Liver (tissue), 9 donors: ENCODE measurements around the gene EIF4G1. TPM values are rescaled to one million over a fixed set of nuclear protein-coding genes. Genes with fewer than 3 reads are reported as not detected.

ENCODE experiments used
- DNase-seq: peaks from one replicate; pipeline ENCODE4 v3.0.0-alpha.2; 2017; ENCODE audit warnings: low spot score
- H3K27ac ChIP-seq, 2 donors: one replicate each; pipeline ENCODE4 v1.7.0; 2013; ENCODE audit warnings: inconsistent platforms in 2 of 2, low read length in 2 of 2, control low read depth in 1 of 2, low read depth in 1 of 2, mild to moderate bottlenecking in 1 of 2
- H3K27me3 ChIP-seq, 4 donors: one replicate each; pipeline versions ENCODE4 v1.6.1 to v1.7.0; 2013; ENCODE audit warnings: low read length in 3 of 4, inconsistent platforms in 1 of 4, mild to moderate bottlenecking in 1 of 4, moderate library complexity in 1 of 4; ENCODE audit not compliant: control insufficient read depth in 4 of 4, insufficient read depth in 4 of 4
- H3K36me3 ChIP-seq, 4 donors: one replicate each; pipeline versions ENCODE4 v1.6.1 to v1.7.0; 2013; ENCODE audit warnings: low read length in 3 of 4, mild to moderate bottlenecking in 3 of 4, low read depth in 1 of 4, moderate library complexity in 1 of 4; ENCODE audit not compliant: control insufficient read depth in 4 of 4, insufficient read depth in 3 of 4
- H3K4me1 ChIP-seq, 4 donors: one replicate each; pipeline versions ENCODE4 v1.6.1 to v1.7.0; 2013; ENCODE audit warnings: low read length in 3 of 4, mild to moderate bottlenecking in 3 of 4, moderate library complexity in 1 of 4; ENCODE audit not compliant: control insufficient read depth in 4 of 4, insufficient read depth in 4 of 4
- H3K4me3 ChIP-seq, 3 donors: one replicate each; pipeline versions ENCODE4 v1.6.1 to v1.7.0; 2013; ENCODE audit warnings: low read length in 3 of 3, control low read depth in 1 of 3, low read depth in 1 of 3, mild to moderate bottlenecking in 1 of 3
- H3K9ac ChIP-seq, 2 donors: one replicate each; pipeline ENCODE4 v1.7.0; 2013; ENCODE audit warnings: low read length in 2 of 2, mild to moderate bottlenecking in 2 of 2, moderate library complexity in 2 of 2, control low read depth in 1 of 2, low read depth in 1 of 2
- H3K9me3 ChIP-seq, 4 donors: one replicate each; pipeline versions ENCODE4 v1.6.1 to v1.7.0; 2013; ENCODE audit warnings: low read length in 3 of 4; ENCODE audit not compliant: control insufficient read depth in 4 of 4
- EGR1 ChIP-seq, 2 donors: IDR thresholded peaks; 2 replicates each; pipeline ENCODE4 v1.6.1; 2016 to 2018; ENCODE audit warnings: antibody characterized with exemption in 2 of 2, low read depth in 2 of 2
- FOXA1 ChIP-seq: IDR thresholded peaks from 2 replicates; pipeline ENCODE4 v1.6.1; 2016; ENCODE audit warnings: antibody characterized with exemption
- FOXA2 ChIP-seq: IDR thresholded peaks from 2 replicates; pipeline ENCODE4 v1.6.1; 2016; ENCODE audit warnings: antibody characterized with exemption
- GABPA ChIP-seq, 2 donors: IDR thresholded peaks in 1 of 2; conservative IDR thresholded peaks in 1 of 2; 2 replicates each; pipeline ENCODE4 v1.6.1; 2016; ENCODE audit warnings: antibody characterized with exemption in 2 of 2, mild to moderate bottlenecking in 1 of 2, moderate library complexity in 1 of 2
- HNF4A ChIP-seq, 2 donors: conservative IDR thresholded peaks; 2 replicates each; pipeline ENCODE4 v1.6.1; 2016; ENCODE audit warnings: antibody characterized with exemption in 2 of 2, mild to moderate bottlenecking in 2 of 2
- HNF4G ChIP-seq: IDR thresholded peaks from 2 replicates; pipeline ENCODE4 v1.6.1; 2016; ENCODE audit warnings: antibody characterized with exemption
- JUND ChIP-seq, 2 donors: IDR thresholded peaks; 2 replicates each; pipeline ENCODE4 v1.6.1; 2016; ENCODE audit warnings: antibody characterized with exemption in 2 of 2
- RAD21 ChIP-seq, 2 donors: IDR thresholded peaks; 2 replicates each; pipeline ENCODE4 v1.6.1; 2016; ENCODE audit warnings: antibody characterized with exemption in 2 of 2, mild to moderate bottlenecking in 2 of 2
- RXRA ChIP-seq, 2 donors: IDR thresholded peaks; 2 replicates each; pipeline ENCODE4 v1.6.1; 2017 to 2018; ENCODE audit warnings: antibody characterized with exemption in 2 of 2, mild to moderate bottlenecking in 1 of 2
- TAF1 ChIP-seq: conservative IDR thresholded peaks from 2 replicates; pipeline ENCODE4 v1.6.1; 2016; ENCODE audit warnings: antibody characterized with exemption, mild to moderate bottlenecking
- YY1 ChIP-seq: IDR thresholded peaks from 2 replicates; pipeline ENCODE4 v1.6.1; 2016; ENCODE audit warnings: antibody characterized with exemption, mild to moderate bottlenecking
- WGBS: extraction: QIAGEN DNeasy Blood & Tissue Kit; methylation state at CpG from one replicate; pipeline ENCODE4 v1.1.7; 2013; 5-methylcytosine and 5-hydroxymethylcytosine counted together
- polyA plus RNA-seq, 2 donors: library from polyadenylated mRNA; stranded (reverse) in 1 of 2; unstranded in 1 of 2; fragments of 200-250 nt in 1 of 2; fragments of >200 nt in 1 of 2; fragmentation: Nextera tagmentation in 1 of 2; extraction: Ambion mirVana in 1 of 2; gene quantifications; one replicate each; pipeline versions ENCODE4 v1.2.1 to v1.2.3, GENCODE V29; 2013 to 2015
- total RNA-seq, 2 donors: library from RNA; depleted of rRNA; stranded (reverse); fragments of >200 nt; gene quantifications; one replicate each; pipeline ENCODE4 v1.2.3, GENCODE V29; 2014
- TF ChIP-seq, protein P1 (sequence below): IDR thresholded peaks from 2 replicates; pipeline ENCODE4 v1.6.1; 2016; ENCODE audit warnings: antibody characterized with exemption, mild to moderate bottlenecking
- TF ChIP-seq, protein P2 (sequence below): IDR thresholded peaks from 2 replicates; pipeline ENCODE4 v1.6.1; 2016; ENCODE audit warnings: antibody characterized with exemption
- TF ChIP-seq, protein P3 (sequence below): fragments of 150-350 bp; IDR thresholded peaks from 2 replicates; pipeline ENCODE4 v1.5.1; 2017; ENCODE audit warnings: improper control_type of control experiment, low read depth, low read length; ENCODE audit not compliant: missing input control
- donor health status: healthy.
- donor health status: healthy.
- donor health status: healthy.
- donor health status: healthy.
- donor health status: healthy.

The EIF4G1 gene
- total and polyA plus RNA-seq, 4 donors, result 140 to 329 (median 207) TPM

DNA sequence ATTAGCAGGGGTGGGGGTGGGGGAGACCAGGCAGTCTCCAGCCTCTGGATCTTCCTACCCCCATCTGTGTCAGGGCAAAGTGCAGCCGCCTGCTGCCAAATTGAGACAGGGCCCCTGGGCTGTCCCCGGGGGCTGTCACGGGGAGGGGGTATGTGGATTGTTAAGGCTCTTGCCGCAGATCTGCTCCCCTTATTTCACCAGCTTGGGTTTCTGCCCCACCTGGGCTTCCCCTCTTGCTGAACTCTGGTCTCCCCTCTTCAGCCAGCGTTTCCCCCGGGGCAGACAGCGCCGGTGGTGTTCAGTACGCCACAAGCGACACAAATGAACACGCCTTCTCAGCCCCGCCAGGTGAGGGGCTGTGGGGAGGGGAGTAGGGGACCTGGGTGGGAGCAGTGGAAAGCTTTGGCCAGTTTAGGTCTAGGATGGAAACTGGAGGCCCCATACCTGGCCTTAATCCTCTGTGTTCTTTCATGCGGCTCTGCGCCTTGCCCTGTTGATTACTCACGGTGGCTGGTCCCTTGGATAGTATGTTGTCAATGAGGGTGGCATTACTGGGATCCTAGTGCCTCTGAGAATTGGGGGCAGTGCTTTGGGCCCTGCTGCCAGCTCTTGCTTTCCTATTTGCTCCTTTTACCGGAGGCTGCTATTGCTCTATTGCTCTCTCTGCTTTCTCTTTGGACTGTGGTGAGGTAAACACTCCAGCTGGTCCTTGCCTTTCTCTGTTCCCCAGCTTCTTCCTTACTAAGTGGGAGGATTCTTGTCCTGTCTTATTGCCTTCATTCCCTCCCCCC, 1.7 kb downstream of the EIF4G1 start:
- H3K4me3 ChIP-seq, result peak overlapping the region; percentile 88 to 98 (median 96)
- WGBS, result 21% methylated on average over 16 of the region's 16 CpGs
- peaks cover 13 to 58% (median 53%) of the 10 kb centered on the region in 4 donors for H3K4me1 ChIP-seq
- DNase-seq, result peak; percentile 55
- peak overlapping the region; percentile 64 for H3K9ac ChIP-seq
- peak; percentile 69 to 70 for TF ChIP-seq HNF4A (conservative IDR thresholded peaks at IDR 0.05)
- TF ChIP-seq RXRA (IDR thresholded peaks at IDR 0.05), result peak in 1 of 2 donors; percentile 31
- TF ChIP-seq RAD21 (IDR thresholded peaks at IDR 0.05), result no peak
- TF ChIP-seq, protein P1, sequence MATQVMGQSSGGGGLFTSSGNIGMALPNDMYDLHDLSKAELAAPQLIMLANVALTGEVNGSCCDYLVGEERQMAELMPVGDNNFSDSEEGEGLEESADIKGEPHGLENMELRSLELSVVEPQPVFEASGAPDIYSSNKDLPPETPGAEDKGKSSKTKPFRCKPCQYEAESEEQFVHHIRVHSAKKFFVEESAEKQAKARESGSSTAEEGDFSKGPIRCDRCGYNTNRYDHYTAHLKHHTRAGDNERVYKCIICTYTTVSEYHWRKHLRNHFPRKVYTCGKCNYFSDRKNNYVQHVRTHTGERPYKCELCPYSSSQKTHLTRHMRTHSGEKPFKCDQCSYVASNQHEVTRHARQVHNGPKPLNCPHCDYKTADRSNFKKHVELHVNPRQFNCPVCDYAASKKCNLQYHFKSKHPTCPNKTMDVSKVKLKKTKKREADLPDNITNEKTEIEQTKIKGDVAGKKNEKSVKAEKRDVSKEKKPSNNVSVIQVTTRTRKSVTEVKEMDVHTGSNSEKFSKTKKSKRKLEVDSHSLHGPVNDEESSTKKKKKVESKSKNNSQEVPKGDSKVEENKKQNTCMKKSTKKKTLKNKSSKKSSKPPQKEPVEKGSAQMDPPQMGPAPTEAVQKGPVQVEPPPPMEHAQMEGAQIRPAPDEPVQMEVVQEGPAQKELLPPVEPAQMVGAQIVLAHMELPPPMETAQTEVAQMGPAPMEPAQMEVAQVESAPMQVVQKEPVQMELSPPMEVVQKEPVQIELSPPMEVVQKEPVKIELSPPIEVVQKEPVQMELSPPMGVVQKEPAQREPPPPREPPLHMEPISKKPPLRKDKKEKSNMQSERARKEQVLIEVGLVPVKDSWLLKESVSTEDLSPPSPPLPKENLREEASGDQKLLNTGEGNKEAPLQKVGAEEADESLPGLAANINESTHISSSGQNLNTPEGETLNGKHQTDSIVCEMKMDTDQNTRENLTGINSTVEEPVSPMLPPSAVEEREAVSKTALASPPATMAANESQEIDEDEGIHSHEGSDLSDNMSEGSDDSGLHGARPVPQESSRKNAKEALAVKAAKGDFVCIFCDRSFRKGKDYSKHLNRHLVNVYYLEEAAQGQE, result no peak
- peaks cover 11 to 26% (median 16%) of the 10 kb centered on the region in 4 donors for H3K36me3 ChIP-seq
- no peaks in the 10 kb centered on the region for H3K9me3 ChIP-seq
- no peaks in the 10 kb centered on the region for H3K27me3 ChIP-seq
- H3K27ac ChIP-seq, result peak overlapping the region; percentile 88 to 92

DNA sequence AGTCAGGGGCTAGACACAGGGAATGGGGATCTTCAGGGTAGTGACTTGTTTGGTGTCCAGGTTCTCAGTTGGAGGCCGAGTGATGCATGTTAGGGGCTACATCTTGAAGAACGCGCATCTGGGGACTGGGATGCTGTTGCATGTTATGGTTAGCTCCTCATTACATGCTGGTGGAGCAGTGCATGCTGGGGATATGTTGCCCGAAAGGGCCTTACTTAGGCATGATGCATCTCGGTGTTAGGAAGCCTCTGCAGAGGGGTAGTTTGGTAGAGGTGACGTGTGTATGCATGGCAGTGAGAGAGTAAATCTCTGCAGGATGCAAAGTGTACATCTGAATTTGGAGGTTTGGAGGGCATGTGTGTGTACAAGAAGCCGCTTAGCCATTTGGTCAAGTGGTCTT, 2.4 kb downstream of the EIF4G1 start:
- 73% methylated on average over 7 of the region's 7 CpGs for WGBS
- no peak for DNase-seq
- H3K4me3 ChIP-seq, result peak overlapping the region; percentile 88 to 98 (median 96)
- no peaks in the 10 kb centered on the region for H3K9me3 ChIP-seq
- peak overlapping the region in 1 of 2 donors; percentile 69 for H3K27ac ChIP-seq
- H3K9ac ChIP-seq, result peak overlapping the region; percentile 64
- peaks cover 17 to 34% (median 23%) of the 10 kb centered on the region in 4 donors for H3K36me3 ChIP-seq
- H3K4me1 ChIP-seq, result peaks cover 18 to 61% (median 56%) of the 10 kb centered on the region in 4 donors
- H3K27me3 ChIP-seq, result no peaks in the 10 kb centered on the region
- TF ChIP-seq FOXA2 (no peak), TAF1 (no peak), RXRA (IDR thresholded peaks at IDR 0.05) (no peak), GABPA (IDR thresholded peaks at IDR 0.05 in 1 of 2, conservative IDR thresholded peaks at IDR 0.05 in 1 of 2) (no peak), YY1 (no peak), FOXA1 (no peak), RAD21 (IDR thresholded peaks at IDR 0.05) (no peak), EGR1 (IDR thresholded peaks at IDR 0.05; ENCODE audit: low read depth in 2 of 2) (no peak), HNF4G (no peak), JUND (IDR thresholded peaks at IDR 0.05) (no peak)
- TF ChIP-seq, protein P1, result no peak
- TF ChIP-seq, protein P2, sequence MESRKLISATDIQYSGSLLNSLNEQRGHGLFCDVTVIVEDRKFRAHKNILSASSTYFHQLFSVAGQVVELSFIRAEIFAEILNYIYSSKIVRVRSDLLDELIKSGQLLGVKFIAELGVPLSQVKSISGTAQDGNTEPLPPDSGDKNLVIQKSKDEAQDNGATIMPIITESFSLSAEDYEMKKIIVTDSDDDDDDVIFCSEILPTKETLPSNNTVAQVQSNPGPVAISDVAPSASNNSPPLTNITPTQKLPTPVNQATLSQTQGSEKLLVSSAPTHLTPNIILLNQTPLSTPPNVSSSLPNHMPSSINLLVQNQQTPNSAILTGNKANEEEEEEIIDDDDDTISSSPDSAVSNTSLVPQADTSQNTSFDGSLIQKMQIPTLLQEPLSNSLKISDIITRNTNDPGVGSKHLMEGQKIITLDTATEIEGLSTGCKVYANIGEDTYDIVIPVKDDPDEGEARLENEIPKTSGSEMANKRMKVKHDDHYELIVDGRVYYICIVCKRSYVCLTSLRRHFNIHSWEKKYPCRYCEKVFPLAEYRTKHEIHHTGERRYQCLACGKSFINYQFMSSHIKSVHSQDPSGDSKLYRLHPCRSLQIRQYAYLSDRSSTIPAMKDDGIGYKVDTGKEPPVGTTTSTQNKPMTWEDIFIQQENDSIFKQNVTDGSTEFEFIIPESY, result no peak
- TF ChIP-seq, protein P3, sequence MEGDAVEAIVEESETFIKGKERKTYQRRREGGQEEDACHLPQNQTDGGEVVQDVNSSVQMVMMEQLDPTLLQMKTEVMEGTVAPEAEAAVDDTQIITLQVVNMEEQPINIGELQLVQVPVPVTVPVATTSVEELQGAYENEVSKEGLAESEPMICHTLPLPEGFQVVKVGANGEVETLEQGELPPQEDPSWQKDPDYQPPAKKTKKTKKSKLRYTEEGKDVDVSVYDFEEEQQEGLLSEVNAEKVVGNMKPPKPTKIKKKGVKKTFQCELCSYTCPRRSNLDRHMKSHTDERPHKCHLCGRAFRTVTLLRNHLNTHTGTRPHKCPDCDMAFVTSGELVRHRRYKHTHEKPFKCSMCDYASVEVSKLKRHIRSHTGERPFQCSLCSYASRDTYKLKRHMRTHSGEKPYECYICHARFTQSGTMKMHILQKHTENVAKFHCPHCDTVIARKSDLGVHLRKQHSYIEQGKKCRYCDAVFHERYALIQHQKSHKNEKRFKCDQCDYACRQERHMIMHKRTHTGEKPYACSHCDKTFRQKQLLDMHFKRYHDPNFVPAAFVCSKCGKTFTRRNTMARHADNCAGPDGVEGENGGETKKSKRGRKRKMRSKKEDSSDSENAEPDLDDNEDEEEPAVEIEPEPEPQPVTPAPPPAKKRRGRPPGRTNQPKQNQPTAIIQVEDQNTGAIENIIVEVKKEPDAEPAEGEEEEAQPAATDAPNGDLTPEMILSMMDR, result no peak
